Activated CD4-positive, alpha-beta T cell treated with anti-CD3 and anti-CD28 coated beads, Interleukin-2, amount 50 U/mL, for 48 hours (primary cell): ENCODE results near the gene BTBD1.

Experiments
- DNase-seq, 2 experiments: peaks; one replicate each; pipeline ENCODE4 v3.0.0-alpha.2; 2020

Gene BTBD1

GRCh38 chr15:83066734-83067637 is at the start of gene BTBD1:
BTBD1 (minus strand) TSS chr15:83067252; CDS start chr15:83067151, 101 bp downstream.
- DNase-seq = peak; percentile 92 to 94

- no peak for DNase-seq
Measured at GRCh38 chr15:83115831-83116565, 48.9 kb upstream of the BTBD1 start.

GRCh38 chr15:83115410-83115809 is 48.4 kb upstream of the BTBD1 start:
- no peak for DNase-seq

GRCh38 chr15:83114856-83115255 is 47.8 kb upstream of the BTBD1 start:
- DNase-seq = no peak

GRCh38 chr15:83113881-83114674 is 47.0 kb upstream of the BTBD1 start:
- DNase-seq = no peak

- no peak for DNase-seq
Measured at GRCh38 chr15:83112956-83113299, 45.9 kb upstream of the BTBD1 start.

- DNase-seq = no peak
Measured at GRCh38 chr15:83112233-83112955, 45.3 kb upstream of the BTBD1 start.

GRCh38 chr15:83111149-83111548 is 44.1 kb upstream of the BTBD1 start:
- DNase-seq = no peak

- no peak for DNase-seq
Measured at GRCh38 chr15:83110381-83110780, 43.3 kb upstream of the BTBD1 start.

- no peak for DNase-seq
Measured at GRCh38 chr15:83109532-83109931, 42.5 kb upstream of the BTBD1 start.

- peak in 1 of 2 experiments; percentile 13 for DNase-seq
Measured at GRCh38 chr15:83108266-83109219, 41.5 kb upstream of the BTBD1 start.

- no peak for DNase-seq
Measured at GRCh38 chr15:83107841-83108181, 40.8 kb upstream of the BTBD1 start.

GRCh38 chr15:83106994-83107840 is 40.2 kb upstream of the BTBD1 start, which contains the start of gene TM6SF1:
TM6SF1 (plus strand) TSS chr15:83107645; CDS start chr15:83107681, 36 bp downstream.
- peak in 1 of 2 experiments; percentile 14 for DNase-seq

- DNase-seq = no peak
Measured at GRCh38 chr15:83105440-83105839, 38.4 kb upstream of the BTBD1 start.

GRCh38 chr15:83104141-83104540 is 37.1 kb upstream of the BTBD1 start:
- DNase-seq = no peak

- no peak for DNase-seq
Measured at GRCh38 chr15:83102346-83102745, 35.3 kb upstream of the BTBD1 start.

- DNase-seq = no peak
Measured at GRCh38 chr15:83100097-83100646, 33.1 kb upstream of the BTBD1 start.

GRCh38 chr15:83099290-83099689 is 32.2 kb upstream of the BTBD1 start:
- no peak for DNase-seq

GRCh38 chr15:83098079-83098478 is 31.0 kb upstream of the BTBD1 start:
- DNase-seq = no peak

- no peak for DNase-seq
Measured at GRCh38 chr15:83094583-83094982, 27.5 kb upstream of the BTBD1 start.
